MM.1S (cell line): ENCODE results near the gene NDEL1.

ENCODE experiments used
- DNase-seq: peaks from one replicate; pipeline ENCODE4 v3.0.0-alpha.2; 2015
- H2AFZ ChIP-seq: fragments of 300-600 bp; sonication (generic); 2 replicates; pipeline ENCODE4 v1.6.0; 2016; ENCODE audit warnings: antibody characterized with exemption, low read length
- H3F3A ChIP-seq: fragments of 300-600 bp; sonication (generic); 2 replicates; pipeline ENCODE4 v1.6.1; 2016; ENCODE audit warnings: mild to moderate bottlenecking, antibody characterized with exemption, low read length, moderate library complexity, mixed read lengths; ENCODE audit not compliant: insufficient read depth
- H3K27ac ChIP-seq: fragments of 300-600 bp; sonication (generic); 2 replicates; pipeline ENCODE4 v1.5.1; 2016; ENCODE audit warnings: mild to moderate bottlenecking, low read length
- H3K27me3 ChIP-seq: fragments of 300-600 bp; sonication (generic); replicated peaks from 2 replicates; pipeline ENCODE4 v1.6.0; 2016; ENCODE audit warnings: low read length; ENCODE audit not compliant: insufficient read depth
- H3K36me3 ChIP-seq: fragments of 300-600 bp; sonication (generic); replicated peaks from 2 replicates; pipeline ENCODE4 v1.6.1; 2016; ENCODE audit warnings: mild to moderate bottlenecking, low read length, mixed read lengths; ENCODE audit not compliant: insufficient read depth
- H3K4me1 ChIP-seq: fragments of 300-600 bp; sonication (generic); 2 replicates; pipeline ENCODE4 v1.6.1; 2016; ENCODE audit warnings: low read length, mixed read lengths
- H3K4me2 ChIP-seq: fragments of 300-600 bp; sonication (generic); 2 replicates; pipeline ENCODE4 v1.6.0; 2016; ENCODE audit warnings: low read depth, low read length
- H3K4me3 ChIP-seq: fragments of 300-600 bp; sonication (generic); 2 replicates; pipeline ENCODE4 v1.5.1; 2016; ENCODE audit warnings: low read length, mixed read lengths
- H3K79me2 ChIP-seq: fragments of 300-600 bp; sonication (generic); 2 replicates; pipeline ENCODE4 v1.6.1; 2016; ENCODE audit warnings: mixed run types, low read length, mixed read lengths
- H3K9ac ChIP-seq: fragments of 300-600 bp; sonication (generic); 2 replicates; pipeline ENCODE4 v1.6.1; 2016; ENCODE audit warnings: low read length, mixed read lengths
- H3K9me2 ChIP-seq: fragments of 300-600 bp; sonication (generic); replicated peaks from 2 replicates; pipeline ENCODE4 v1.6.1; 2016; ENCODE audit warnings: mild to moderate bottlenecking, low read length, mixed read lengths; ENCODE audit not compliant: insufficient read depth
- H3K9me3 ChIP-seq: fragments of 300-600 bp; sonication (generic); replicated peaks from 2 replicates; pipeline ENCODE4 v1.6.1; 2016; ENCODE audit warnings: mild to moderate bottlenecking, low read length, mixed read lengths; ENCODE audit not compliant: insufficient read depth
- H4K20me1 ChIP-seq: fragments of 300-600 bp; sonication (generic); 2 replicates; pipeline ENCODE4 v1.6.1; 2016; ENCODE audit warnings: mild to moderate bottlenecking, low read length, moderate library complexity, mixed read lengths; ENCODE audit not compliant: insufficient read depth
- CTCF ChIP-seq: fragments of 300-600 bp; sonication (generic); IDR thresholded peaks from 2 replicates; pipeline ENCODE4 v1.5.1; 2016; ENCODE audit warnings: antibody characterized with exemption, low read length, mixed read lengths
- EZH2 ChIP-seq: fragments of 300-600 bp; sonication (generic); optimal IDR thresholded peaks from 2 replicates; pipeline ENCODE3; 2017; ENCODE audit warnings: low read depth, mild to moderate bottlenecking, antibody characterized with exemption, low read length, mixed read lengths
- EZH2phosphoT487 ChIP-seq: fragments of 300-600 bp; sonication (generic); IDR thresholded peaks from 2 replicates; pipeline ENCODE4 v1.6.1; 2018; ENCODE audit warnings: antibody characterized with exemption, low read length

The NDEL1 gene

GRCh38 chr17:8420041-8420934, 15.4 kb upstream of the NDEL1 start:
- Histone ChIP-seq H3K36me3 (no peaks in the 10 kb centered on the region), H3K27ac (no peak overlapping the region), H2AFZ (no peak overlapping the region), H3K9me2 (no peaks in the 10 kb centered on the region), H3K9me3 (no peaks in the 10 kb centered on the region), H4K20me1 (no peaks in the 10 kb centered on the region), H3K27me3 (no peaks in the 10 kb centered on the region), H3K4me3 (no peak overlapping the region), H3K4me2 (peak overlapping the region; percentile 36; the same call in 1 of the 2 replicates), H3K9ac (no peak overlapping the region), H3F3A (peaks cover 17% of the 10 kb centered on the region), H3K4me1 (peaks cover 19% of the 10 kb centered on the region), H3K79me2 (no peaks in the 10 kb centered on the region)
- DNase-seq = no peak
- TF ChIP-seq EZH2 (no peak), EZH2phosphoT487 (no peak), CTCF (no peak)

DNA sequence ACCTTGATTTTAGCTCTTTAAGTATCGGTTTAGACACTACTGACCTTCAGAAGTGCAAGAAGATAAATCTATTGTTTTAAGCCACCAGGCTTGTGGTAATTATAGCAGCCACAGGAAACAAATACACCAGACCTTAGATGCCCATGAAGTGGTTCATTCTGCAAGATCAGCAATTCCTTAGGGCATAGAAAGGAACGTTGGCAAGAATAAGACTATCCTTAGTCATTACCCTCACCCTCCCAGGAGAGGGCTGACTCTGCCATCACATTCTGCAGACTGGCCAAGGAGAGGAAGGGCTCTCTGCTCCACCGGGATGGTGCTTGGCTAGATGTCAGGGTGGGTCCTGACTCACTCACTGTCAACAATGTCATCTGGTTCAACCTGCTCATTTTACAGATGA, 14.1 kb upstream of the NDEL1 start:
- H3K9me2 ChIP-seq = no peaks in the 10 kb centered on the region
- H3K4me2 ChIP-seq = peak overlapping the region; percentile 36
- no peaks in the 10 kb centered on the region for H3K9me3 ChIP-seq
- H3K9ac ChIP-seq = no peak overlapping the region
- H3K79me2 ChIP-seq = no peaks in the 10 kb centered on the region
- H2AFZ ChIP-seq = peak overlapping the region; percentile 49
- H3K4me3 ChIP-seq = peak overlapping the region; percentile 21; the same call in 1 of the 2 replicates
- H3F3A ChIP-seq = peaks cover 17% of the 10 kb centered on the region
- H3K4me1 ChIP-seq = peaks cover 19% of the 10 kb centered on the region
- H3K36me3 ChIP-seq = no peaks in the 10 kb centered on the region
- H3K27me3 ChIP-seq = no peaks in the 10 kb centered on the region
- peak; percentile 80 for DNase-seq
- no peak for TF ChIP-seq CTCF
- no peak for TF ChIP-seq EZH2
- no peak for TF ChIP-seq EZH2phosphoT487
- peak overlapping the region; percentile 50 for H3K27ac ChIP-seq
- no peaks in the 10 kb centered on the region for H4K20me1 ChIP-seq

DNA sequence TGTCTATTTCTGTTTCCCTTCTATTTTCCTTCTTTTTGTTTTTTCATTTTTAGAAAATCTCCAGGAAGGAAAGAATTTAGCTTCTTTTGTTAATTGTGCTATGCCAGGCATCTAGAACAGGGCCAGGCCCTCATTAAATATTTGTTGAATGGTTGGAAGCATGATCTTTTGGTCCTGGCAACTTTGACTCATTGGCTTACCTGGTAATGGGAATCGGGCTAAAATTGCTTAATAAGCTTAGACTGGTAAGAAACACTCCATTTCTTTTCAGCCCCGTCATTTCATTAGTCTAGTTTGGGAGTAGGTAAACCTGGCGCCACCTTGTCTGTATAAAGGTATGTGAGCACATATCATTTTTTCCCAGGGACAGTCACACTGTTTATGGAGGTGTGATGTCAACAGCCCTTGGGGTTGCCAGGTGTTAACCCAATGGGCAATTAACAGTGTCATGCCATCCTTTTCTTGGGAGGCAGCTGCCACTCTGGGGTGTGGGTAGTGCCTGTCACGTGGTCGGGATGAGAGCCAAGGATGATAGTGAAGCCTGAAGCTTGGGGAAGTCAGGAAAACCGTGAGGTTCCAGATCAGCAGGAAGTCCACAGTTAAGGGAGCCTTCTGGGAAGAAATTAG, 9.5 kb upstream of the NDEL1 start:
- H3K4me1 ChIP-seq = peaks cover 15% of the 10 kb centered on the region
- H3K4me3 ChIP-seq = no peak overlapping the region
- no peak for DNase-seq
- no peaks in the 10 kb centered on the region for H3K9me2 ChIP-seq
- H3K27me3 ChIP-seq = no peaks in the 10 kb centered on the region
- TF ChIP-seq CTCF (no peak), EZH2phosphoT487 (no peak), EZH2 (no peak)
- H3K79me2 ChIP-seq = no peaks in the 10 kb centered on the region
- no peak overlapping the region for H3K27ac ChIP-seq
- H4K20me1 ChIP-seq = no peaks in the 10 kb centered on the region
- H2AFZ ChIP-seq = no peak overlapping the region
- H3F3A ChIP-seq = peaks cover 8% of the 10 kb centered on the region
- no peaks in the 10 kb centered on the region for H3K9me3 ChIP-seq
- H3K36me3 ChIP-seq = no peaks in the 10 kb centered on the region
- no peak overlapping the region for H3K9ac ChIP-seq
- no peak overlapping the region for H3K4me2 ChIP-seq
